Stimulated activated naive B cell treated with anti-CD40 and anti-IgM and Interleukin-4, amounts not matched to agents 10 μg/mL and 1 μg/mL and 100 μg/mL, for 72 hours (primary cell): ENCODE results near the gene NT5C3A.
"Not testable (repeated sequence)": the region's sequence is repeated elsewhere in the genome, so short reads cannot be mapped to it uniquely, and the experiment has no call there.

ENCODE experiments used
- ATAC-seq, 2 donors: fragments of 150-1000 bp; cut with Tn5 transposase; replicated peaks; 2 replicates each; pipeline ENCODE4 v1.10.0; 2021; ENCODE audit warnings: moderate library complexity in 1 of 2
- DNase-seq: peaks from one replicate; pipeline ENCODE4 v3.0.0; 2021
- H3K27ac Mint-ChIP-seq: one replicate; pipeline ENCODE4 v1.8.0; 2022; ENCODE audit warnings: mild to moderate bottlenecking, mixed read lengths
- H3K27me3 Mint-ChIP-seq, 2 donors: one replicate each; pipeline ENCODE4 v1.8.0; 2022; ENCODE audit warnings: mixed read lengths in 2 of 2
- H3K36me3 Mint-ChIP-seq, 2 donors: one replicate each; pipeline ENCODE4 v1.8.0; 2022; ENCODE audit warnings: mixed read lengths in 2 of 2, mild to moderate bottlenecking in 1 of 2
- H3K4me1 Mint-ChIP-seq, 2 donors: one replicate each; pipeline ENCODE4 v1.8.0; 2022; ENCODE audit warnings: mixed read lengths in 2 of 2, mild to moderate bottlenecking in 1 of 2
- H3K4me3 Mint-ChIP-seq, 2 donors: one replicate each; pipeline ENCODE4 v1.8.0; 2022; ENCODE audit warnings: mild to moderate bottlenecking in 2 of 2, mixed read lengths in 2 of 2, moderate library complexity in 1 of 2
- H3K9me3 Mint-ChIP-seq, 2 donors: one replicate each; pipeline ENCODE4 v1.8.0; 2022; ENCODE audit warnings: mixed read lengths in 2 of 2, mild to moderate bottlenecking in 1 of 2

The NT5C3A gene

DNA sequence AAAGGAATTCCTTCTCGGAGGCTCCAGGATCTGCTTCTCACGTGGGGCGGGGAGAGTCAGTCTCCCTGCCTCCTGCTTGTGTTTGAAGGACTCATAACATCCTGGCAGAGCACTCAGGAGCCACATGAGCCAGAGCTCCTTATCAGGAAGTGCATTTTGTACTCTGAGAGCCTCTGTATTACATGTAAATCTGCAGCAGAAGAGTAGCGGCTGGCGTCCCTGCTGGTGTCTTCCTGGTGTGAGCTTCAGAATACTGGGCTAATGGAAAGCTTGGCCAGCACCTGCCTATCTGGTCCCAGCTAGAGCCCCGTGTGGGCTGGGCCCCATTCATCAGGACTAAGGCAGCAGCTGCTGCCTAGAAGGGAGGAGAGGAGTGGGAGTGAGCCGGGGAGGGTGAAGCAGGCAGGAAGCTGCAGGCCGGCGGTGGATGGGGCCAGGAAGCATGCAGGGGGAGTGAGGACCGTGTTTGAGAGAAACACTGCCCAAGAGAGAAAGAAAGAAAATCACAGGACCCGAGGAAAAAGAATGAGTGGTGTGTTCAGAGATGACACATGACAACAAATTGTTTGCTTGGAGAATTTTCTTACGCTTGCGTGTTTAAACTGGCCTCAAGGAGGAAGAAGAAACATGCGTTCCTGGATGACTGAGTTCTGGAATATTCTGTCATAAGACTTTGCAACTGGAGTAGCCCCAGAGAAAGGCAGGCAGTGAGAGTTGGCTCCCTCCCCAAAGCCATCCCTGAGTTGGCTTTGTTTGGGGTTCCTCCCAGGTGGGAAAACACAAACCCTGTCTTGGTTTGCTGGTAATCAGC lies 64.0 kb downstream of the NT5C3A start:
- not testable (repeated sequence) for H3K9me3 Mint-ChIP-seq
- peak; percentile 45 to 49 for ATAC-seq
- H3K4me3 Mint-ChIP-seq, result peak overlapping the region in 1 of 2 donors; percentile 73

DNA sequence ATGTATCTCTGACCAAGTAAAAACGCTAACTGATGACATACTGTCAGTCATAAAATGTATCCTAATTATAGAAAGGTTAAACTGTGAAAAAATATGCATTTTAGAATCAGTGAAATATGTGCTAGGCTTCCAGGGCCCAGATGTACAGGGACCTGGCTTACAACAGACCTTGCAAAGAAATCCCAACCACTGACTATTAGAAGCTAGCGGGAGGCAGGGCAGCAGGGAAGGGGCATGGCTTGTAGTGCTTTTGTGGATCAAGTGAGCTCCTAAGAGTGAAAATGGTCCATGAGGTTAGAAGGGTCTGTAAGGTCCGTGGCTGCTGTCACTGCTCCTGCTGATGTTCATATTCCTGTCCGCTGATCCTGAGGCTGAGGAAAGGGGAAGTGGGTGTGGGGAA lies 64.6 kb downstream of the NT5C3A start:
- ATAC-seq, H3K27ac Mint-ChIP-seq, H3K36me3 Mint-ChIP-seq, DNase-seq, H3K9me3 Mint-ChIP-seq, H3K4me1 Mint-ChIP-seq, H3K4me3 Mint-ChIP-seq: not testable (repeated sequence)
- H3K27me3 Mint-ChIP-seq, result peaks cover 14 to 26% of the 10 kb centered on the region in 2 donors

More for the DNA sequence above, 64.0 kb downstream of the NT5C3A start:
- H3K27me3 Mint-ChIP-seq, result peaks cover 14 to 26% of the 10 kb centered on the region in 2 donors
- not testable (repeated sequence) for H3K27ac Mint-ChIP-seq, H3K4me1 Mint-ChIP-seq, H3K36me3 Mint-ChIP-seq, DNase-seq

DNA sequence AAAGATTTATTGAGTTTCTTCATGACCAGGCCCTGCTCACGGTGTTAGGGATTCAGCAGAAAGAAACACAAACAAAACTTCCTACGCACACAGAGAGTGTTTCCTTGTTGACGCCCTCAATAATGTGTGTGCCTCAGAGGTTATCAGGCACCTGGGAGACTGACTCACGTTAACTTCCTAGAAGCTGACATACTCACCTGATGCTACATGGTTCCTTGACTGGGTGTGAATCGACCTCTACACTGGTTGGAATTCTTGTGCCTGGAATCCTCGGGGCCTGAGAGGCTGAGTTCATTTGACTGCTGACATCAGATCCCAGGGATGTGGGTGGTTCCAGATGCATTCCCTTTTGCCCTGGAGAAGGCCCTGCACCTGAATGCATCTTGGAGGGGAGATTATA lies 69.8 kb downstream of the NT5C3A start:
- not testable (repeated sequence) for H3K36me3 Mint-ChIP-seq, H3K27ac Mint-ChIP-seq, ATAC-seq, H3K9me3 Mint-ChIP-seq, DNase-seq, H3K4me3 Mint-ChIP-seq
- peaks cover 5 to 12% of the 10 kb centered on the region in 2 donors for H3K27me3 Mint-ChIP-seq
- H3K4me1 Mint-ChIP-seq, result peaks cover 10 to 17% of the 10 kb centered on the region in 2 donors

DNA sequence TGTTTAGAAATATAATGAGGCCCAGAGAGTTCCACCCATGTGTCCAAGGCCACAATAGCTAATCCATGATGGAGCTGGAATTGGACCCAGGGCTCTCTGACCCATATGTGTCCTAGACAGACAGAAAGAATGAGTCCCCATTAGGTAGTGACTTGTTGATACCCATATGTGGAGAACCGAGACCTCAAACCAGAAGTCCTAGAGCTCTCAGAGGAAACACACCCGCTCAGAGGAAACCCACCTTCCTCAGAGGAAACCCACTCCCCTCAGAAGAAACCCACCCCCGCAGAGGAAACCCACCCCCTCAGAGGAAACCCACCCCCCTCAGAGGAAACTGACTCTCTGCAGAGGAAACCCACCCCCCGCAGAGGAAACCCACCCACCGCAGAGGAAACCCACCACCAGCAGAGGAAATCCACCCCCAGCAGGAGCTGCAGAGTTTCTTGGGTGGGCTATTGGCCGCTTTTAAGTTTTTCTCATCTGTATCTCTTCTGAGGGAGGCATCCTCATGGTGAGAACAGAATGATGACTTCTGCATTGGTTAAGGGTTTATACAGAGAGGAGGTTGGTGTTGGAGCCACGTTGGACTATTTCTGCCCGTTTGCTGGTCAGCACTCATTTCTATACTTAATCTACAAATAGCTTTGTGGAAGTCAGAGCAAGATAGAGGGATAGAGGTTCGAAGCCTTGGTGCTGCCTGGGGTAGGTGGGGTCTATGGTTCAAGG lies 70.4 kb downstream of the NT5C3A start:
- ATAC-seq, result peak in 1 of 2 donors; percentile 33
- H3K9me3 Mint-ChIP-seq, H3K4me3 Mint-ChIP-seq, H3K27me3 Mint-ChIP-seq, H3K27ac Mint-ChIP-seq, DNase-seq, H3K36me3 Mint-ChIP-seq: not testable (repeated sequence)
- peaks cover 10 to 17% of the 10 kb centered on the region in 2 donors for H3K4me1 Mint-ChIP-seq

DNA sequence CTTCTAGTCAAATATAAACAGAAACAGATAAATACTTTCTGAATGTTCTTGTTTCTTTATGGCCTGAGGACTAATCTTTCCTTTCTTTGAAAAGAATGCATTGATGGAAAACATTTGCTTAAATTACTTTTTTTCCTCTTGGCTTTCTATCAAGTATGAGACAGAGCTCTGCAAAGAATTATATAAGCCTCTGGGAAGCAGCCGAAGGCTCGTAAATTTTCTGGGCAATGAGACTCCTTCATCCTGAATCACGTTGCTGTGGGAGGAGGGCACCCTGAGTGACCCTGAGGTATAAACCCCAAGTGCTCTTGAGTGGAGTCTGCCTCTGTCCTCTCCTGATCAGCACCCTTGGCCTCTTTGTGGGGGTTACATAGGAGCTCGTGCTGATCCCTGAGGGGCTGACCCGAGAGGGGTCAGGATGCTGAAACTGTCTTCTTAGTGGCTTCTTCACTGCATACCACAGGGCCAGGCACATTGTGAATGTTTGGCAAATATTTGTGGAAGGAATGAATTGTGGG lies 71.4 kb downstream of the NT5C3A start:
- H3K36me3 Mint-ChIP-seq, H3K4me3 Mint-ChIP-seq, ATAC-seq, H3K9me3 Mint-ChIP-seq, DNase-seq, H3K27ac Mint-ChIP-seq: not testable (repeated sequence)
- Mint-ChIP-seq H3K27me3 (peaks cover 5 to 13% of the 10 kb centered on the region in 2 donors), H3K4me1 (peaks cover 10 to 17% of the 10 kb centered on the region in 2 donors)

DNA sequence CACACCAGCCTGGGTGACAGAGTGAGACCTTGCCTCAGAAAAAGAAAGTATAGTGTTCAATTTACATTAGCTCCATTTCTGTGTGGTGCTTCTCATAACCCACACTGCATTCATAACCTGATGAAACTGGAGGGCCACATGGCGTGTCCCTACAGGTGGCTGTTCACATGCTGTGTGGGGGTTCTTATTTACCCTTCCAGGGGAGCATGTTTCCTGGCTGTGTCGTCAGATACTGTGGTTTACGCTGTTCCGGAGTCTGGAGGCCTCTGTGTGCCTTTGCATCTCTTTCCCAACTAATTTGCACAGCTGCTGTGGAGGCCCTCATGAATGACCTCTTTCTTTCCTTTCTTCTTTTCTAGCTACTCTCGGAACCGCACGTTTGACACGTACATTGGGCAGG lies 74.4 kb downstream of the NT5C3A start:
- Mint-ChIP-seq H3K4me1 (peaks cover 10 to 17% of the 10 kb centered on the region in 2 donors), H3K27me3 (peaks cover 5 to 18% of the 10 kb centered on the region in 2 donors)
- DNase-seq, H3K36me3 Mint-ChIP-seq, H3K4me3 Mint-ChIP-seq, H3K9me3 Mint-ChIP-seq, H3K27ac Mint-ChIP-seq: not testable (repeated sequence)
- ATAC-seq, result peak; percentile 31 to 51

DNA sequence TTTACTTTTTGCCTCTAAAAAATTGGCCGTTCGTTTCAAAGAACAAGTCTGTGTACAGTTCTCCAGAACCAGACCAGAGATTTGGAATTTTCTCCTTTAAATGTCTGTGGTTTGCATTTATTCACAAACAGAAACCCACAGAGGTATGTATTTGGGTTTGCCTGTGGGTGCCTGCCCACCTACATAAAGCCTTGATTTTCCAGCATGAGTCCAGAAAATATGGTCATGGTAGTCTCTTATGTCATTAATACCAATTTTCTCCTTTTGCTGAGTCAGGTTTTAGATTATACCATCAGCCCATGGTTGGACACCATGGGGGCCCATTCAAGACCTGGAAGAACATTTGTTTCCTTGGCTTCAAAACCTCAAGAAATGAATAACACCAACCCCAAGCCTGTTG lies 82.7 kb downstream of the NT5C3A start:
- not testable (repeated sequence) for H3K4me1 Mint-ChIP-seq, DNase-seq, H3K27me3 Mint-ChIP-seq, H3K4me3 Mint-ChIP-seq, H3K27ac Mint-ChIP-seq, H3K36me3 Mint-ChIP-seq, H3K9me3 Mint-ChIP-seq, ATAC-seq

DNA sequence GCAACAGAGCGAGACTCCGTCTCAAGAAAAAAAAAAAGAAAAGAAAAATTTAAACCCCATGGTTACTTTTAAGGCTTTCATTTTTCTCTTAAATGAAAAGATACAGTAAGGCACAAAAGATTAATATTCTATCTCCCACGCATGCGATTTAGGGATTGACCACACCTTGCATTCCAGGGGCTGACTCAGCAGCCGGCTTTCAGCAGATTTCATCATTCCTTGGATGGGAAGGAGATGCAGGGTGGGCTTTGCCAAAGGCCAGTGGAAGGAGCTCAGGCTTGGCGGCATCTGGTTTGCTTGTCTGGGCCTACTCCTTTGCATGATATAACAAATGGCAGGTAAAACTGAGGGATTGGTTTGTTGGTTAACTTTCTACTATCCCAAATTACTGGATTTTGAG lies 83.3 kb downstream of the NT5C3A start:
- ATAC-seq, H3K9me3 Mint-ChIP-seq, H3K4me1 Mint-ChIP-seq, H3K27me3 Mint-ChIP-seq, DNase-seq, H3K27ac Mint-ChIP-seq, H3K4me3 Mint-ChIP-seq, H3K36me3 Mint-ChIP-seq: not testable (repeated sequence)

DNA sequence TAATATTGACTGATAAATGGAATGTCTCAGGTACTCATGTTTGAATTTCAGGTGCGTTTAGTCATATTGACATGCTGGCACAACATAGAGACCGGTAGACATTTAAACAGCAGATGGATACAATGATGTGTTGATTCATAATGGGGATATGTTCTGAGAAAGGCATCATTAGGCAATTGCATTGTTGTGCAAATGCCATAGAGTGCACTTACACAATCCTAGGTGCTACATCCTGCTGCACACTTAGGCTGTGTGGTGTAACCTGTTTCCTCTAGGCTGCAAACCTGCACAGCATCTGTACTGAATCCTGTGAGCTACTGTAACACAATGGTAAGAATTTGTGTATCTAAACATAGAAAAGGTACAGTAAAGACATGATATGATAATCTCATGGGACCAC lies 85.4 kb downstream of the NT5C3A start:
- not testable (repeated sequence) for H3K4me3 Mint-ChIP-seq, H3K36me3 Mint-ChIP-seq, H3K9me3 Mint-ChIP-seq, H3K27me3 Mint-ChIP-seq, H3K27ac Mint-ChIP-seq, ATAC-seq, DNase-seq, H3K4me1 Mint-ChIP-seq

DNA sequence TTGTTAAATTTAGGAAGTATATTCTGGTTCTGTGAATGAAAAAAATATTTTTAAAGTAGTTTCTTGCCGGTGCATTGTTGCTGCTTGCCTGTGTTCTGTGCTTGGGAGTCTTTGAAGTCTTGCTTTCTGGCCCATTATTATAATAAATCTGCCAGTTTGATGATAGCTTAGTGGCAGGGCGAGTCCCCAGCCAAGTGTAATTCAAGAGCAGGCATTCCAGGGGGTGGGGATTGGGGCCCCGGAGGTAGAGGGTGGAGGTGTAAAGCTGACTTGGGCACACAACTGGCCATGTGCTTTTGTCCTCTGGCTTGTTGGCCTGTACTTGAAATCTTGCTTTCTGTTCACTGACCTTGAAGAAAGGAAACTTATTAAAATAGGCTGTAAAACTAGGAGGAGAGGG lies 90.6 kb downstream of the NT5C3A start:
- H3K27me3 Mint-ChIP-seq, H3K4me3 Mint-ChIP-seq, H3K27ac Mint-ChIP-seq, H3K9me3 Mint-ChIP-seq, DNase-seq, H3K36me3 Mint-ChIP-seq, H3K4me1 Mint-ChIP-seq, ATAC-seq: not testable (repeated sequence)

DNA sequence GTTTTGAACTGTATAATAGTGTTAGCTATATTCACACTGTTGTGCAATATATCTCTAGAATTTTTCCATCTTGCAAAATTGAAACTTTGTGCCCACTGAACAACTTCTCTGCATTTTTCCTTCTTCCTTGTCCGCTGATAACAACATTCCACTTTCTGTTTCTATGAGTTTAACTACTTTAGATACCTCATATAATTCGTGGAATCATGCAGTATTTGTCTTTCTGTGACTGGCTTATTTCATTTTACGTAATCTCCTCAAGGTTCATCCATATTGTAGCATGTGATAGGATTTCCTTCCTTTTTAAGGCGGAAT lies 95.4 kb downstream of the NT5C3A start:
- H3K4me1 Mint-ChIP-seq, ATAC-seq: not testable (repeated sequence)

DNA sequence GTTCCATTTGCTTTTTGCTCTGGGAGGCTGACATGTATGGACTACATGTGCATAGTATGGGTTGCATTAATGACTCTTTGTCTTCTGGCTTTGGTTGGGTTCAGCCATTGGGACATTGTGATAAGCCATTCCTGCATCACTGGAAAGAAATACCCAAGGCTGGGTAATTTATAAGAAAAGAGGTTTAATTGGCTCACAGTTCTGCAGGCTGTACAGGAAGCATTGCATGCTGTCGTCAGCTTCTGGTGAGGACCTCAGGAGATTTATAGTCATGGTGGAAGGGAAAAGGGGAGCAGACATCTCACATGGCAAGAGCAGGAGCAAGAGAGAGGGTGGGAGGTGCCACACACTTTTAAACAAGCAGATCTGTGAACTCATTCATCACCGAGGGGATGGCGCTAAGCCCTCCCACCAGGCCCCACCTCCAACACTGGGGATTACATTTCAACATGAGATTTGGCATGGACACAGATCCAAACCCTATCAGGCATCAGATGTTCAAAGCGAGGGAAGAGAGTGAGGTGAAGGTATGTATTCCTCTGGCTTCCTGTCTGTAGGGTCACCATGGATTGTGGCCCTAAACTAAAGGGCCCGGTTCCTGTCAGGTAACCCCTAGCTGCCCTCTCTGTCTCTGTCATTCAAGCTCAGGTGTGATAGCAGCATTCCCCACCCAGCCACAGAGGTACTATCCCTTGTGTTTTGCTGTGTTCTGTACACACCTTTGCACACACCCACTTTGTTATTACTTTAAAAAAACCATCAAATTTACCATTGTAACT lies 95.9 kb downstream of the NT5C3A start:
- H3K36me3 Mint-ChIP-seq, H3K9me3 Mint-ChIP-seq, H3K4me3 Mint-ChIP-seq, H3K27me3 Mint-ChIP-seq, H3K27ac Mint-ChIP-seq, H3K4me1 Mint-ChIP-seq, ATAC-seq, DNase-seq: not testable (repeated sequence)

More for the DNA sequence above, 95.4 kb downstream of the NT5C3A start:
- H3K36me3 Mint-ChIP-seq, H3K4me3 Mint-ChIP-seq, H3K27ac Mint-ChIP-seq, H3K27me3 Mint-ChIP-seq, DNase-seq, H3K9me3 Mint-ChIP-seq: not testable (repeated sequence)

DNA sequence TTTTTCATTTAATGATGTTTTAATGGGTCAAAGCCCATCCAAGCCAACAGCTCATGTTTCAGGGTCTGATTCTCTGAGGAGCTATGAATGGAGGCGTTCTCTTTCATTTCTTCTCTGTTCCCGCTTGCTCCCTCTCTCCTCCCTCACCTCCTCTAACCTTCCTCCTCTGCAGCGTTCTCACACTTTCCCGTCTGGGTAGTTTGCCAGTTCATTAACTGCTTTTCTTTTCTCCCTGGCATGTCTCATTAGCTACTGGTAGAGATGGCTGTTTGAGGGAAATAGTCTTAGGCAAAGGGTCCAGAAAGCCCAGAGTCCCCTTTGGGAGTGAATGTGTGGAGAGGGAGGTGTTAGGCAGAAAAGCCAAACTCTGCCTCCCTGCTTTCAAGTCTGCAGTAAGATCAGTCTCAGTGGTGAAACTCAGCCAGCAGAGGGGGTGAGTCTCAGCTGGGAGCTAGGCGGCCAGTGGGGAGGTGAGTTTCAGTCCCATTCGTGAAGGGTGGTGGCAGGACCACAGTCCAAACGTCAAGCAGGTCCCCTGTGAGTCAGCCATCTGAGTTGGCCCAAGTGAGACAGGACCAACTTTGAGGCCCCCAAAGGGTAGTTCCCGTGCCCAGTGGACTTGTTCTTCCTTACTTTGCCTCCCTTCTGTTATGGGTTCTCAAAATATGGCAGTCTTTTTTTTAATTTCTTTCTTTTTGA lies 98.0 kb downstream of the NT5C3A start:
- not testable (repeated sequence) for H3K4me1 Mint-ChIP-seq, H3K9me3 Mint-ChIP-seq, H3K27ac Mint-ChIP-seq, H3K36me3 Mint-ChIP-seq, DNase-seq
- H3K27me3 Mint-ChIP-seq, result peaks cover 8 to 15% of the 10 kb centered on the region in 2 donors
- ATAC-seq, result peak; percentile 97 to 98
- peak overlapping the region in 1 of 2 donors; percentile 63 for H3K4me3 Mint-ChIP-seq
